ENCODE data around the gene RNU5B-1. TPM values are rescaled to one million over a fixed set of nuclear protein-coding genes. Genes with fewer than 3 reads are reported as not detected.

Gene RNU5B-1
- total and polyA plus RNA-seq, 4 donors = not detected

- no peak overlapping the region for H3K9ac ChIP-seq (ENCODE audit: low read depth in 1 of 2, low read length in 2 of 2)
- H3K9me3 ChIP-seq (ENCODE audit: control insufficient read depth in 4 of 4, low read length in 3 of 4) = no peaks in the 10 kb centered on the region
- WGBS = 91% methylated on average over 31 of the region's 31 CpGs
- TF ChIP-seq MAX (IDR thresholded peaks at IDR 0.05) = no peak
- TF ChIP-seq ATF3 (IDR thresholded peaks at IDR 0.05) = no peak
- no peak for TF ChIP-seq REST (IDR thresholded peaks at IDR 0.05)
- TF ChIP-seq CTCF (IDR thresholded peaks at IDR 0.05; ENCODE audit: low read depth, low read length, missing input control) = no peak
- TF ChIP-seq YY1 (IDR thresholded peaks at IDR 0.05) = no peak
- no peak for TF ChIP-seq NR2F2 (IDR thresholded peaks at IDR 0.05)
- TF ChIP-seq HNF4A (conservative IDR thresholded peaks at IDR 0.05) = no peak
- no peak for TF ChIP-seq FOXA2 (IDR thresholded peaks at IDR 0.05)
- no peak for TF ChIP-seq FOXA1 (IDR thresholded peaks at IDR 0.05)
- no peak for TF ChIP-seq HNF4G (IDR thresholded peaks at IDR 0.05)
- TF ChIP-seq RAD21 (IDR thresholded peaks at IDR 0.05) = no peak
- no peak for TF ChIP-seq RXRA (IDR thresholded peaks at IDR 0.05)
- H3K27ac ChIP-seq (ENCODE audit: low read depth in 1 of 2, low read length in 2 of 2) = no peak overlapping the region
- H3K36me3 ChIP-seq (ENCODE audit: control insufficient read depth in 4 of 4, insufficient read depth in 3 of 4, low read depth in 1 of 4, low read length in 3 of 4) = no peaks in the 10 kb centered on the region
- no peak for DNase-seq (ENCODE audit: low spot score)
- H3K27me3 ChIP-seq (ENCODE audit: control insufficient read depth in 4 of 4, insufficient read depth in 4 of 4, low read length in 3 of 4) = no peaks in the 10 kb centered on the region
- no peaks in the 10 kb centered on the region for H3K4me1 ChIP-seq (ENCODE audit: control insufficient read depth in 4 of 4, insufficient read depth in 4 of 4, low read length in 3 of 4)
- no peak overlapping the region for H3K4me3 ChIP-seq (ENCODE audit: low read depth in 1 of 3, low read length in 3 of 3)
These were observed 28.1 kb downstream of the RNU5B-1 start for GRCh38 chr15:65332391-65333147.

- Histone ChIP-seq H3K36me3 (ENCODE audit: control insufficient read depth in 4 of 4, insufficient read depth in 3 of 4, low read depth in 1 of 4, low read length in 3 of 4) (no peaks in the 10 kb centered on the region), H3K27ac (ENCODE audit: low read depth in 1 of 2, low read length in 2 of 2) (no peak overlapping the region), H3K4me1 (ENCODE audit: control insufficient read depth in 4 of 4, insufficient read depth in 4 of 4, low read length in 3 of 4) (no peaks in the 10 kb centered on the region), H3K9ac (ENCODE audit: low read depth in 1 of 2, low read length in 2 of 2) (no peak overlapping the region), H3K27me3 (ENCODE audit: control insufficient read depth in 4 of 4, insufficient read depth in 4 of 4, low read length in 3 of 4) (no peaks in the 10 kb centered on the region), H3K4me3 (ENCODE audit: low read depth in 1 of 3, low read length in 3 of 3) (no peak overlapping the region), H3K9me3 (ENCODE audit: control insufficient read depth in 4 of 4, low read length in 3 of 4) (no peaks in the 10 kb centered on the region)
- DNase-seq (ENCODE audit: low spot score) = no peak
- WGBS = 76% methylated on average over 16 of the region's 16 CpGs
- TF ChIP-seq TAF1 (conservative IDR thresholded peaks at IDR 0.05) (no peak), FOXA1 (IDR thresholded peaks at IDR 0.05) (no peak), HNF4A (conservative IDR thresholded peaks at IDR 0.05) (no peak), CTCF (IDR thresholded peaks at IDR 0.05; ENCODE audit: low read depth, low read length, missing input control) (no peak), GABPA (IDR thresholded peaks at IDR 0.05 in 1 of 2, conservative IDR thresholded peaks at IDR 0.05 in 1 of 2) (no peak)
These were observed 28.8 kb downstream of the RNU5B-1 start for GRCh38 chr15:65333148-65333820.

All from liver (tissue), 9 donors.